ENCODE data around the gene ZNF516.

The ZNF516 gene

DNA sequence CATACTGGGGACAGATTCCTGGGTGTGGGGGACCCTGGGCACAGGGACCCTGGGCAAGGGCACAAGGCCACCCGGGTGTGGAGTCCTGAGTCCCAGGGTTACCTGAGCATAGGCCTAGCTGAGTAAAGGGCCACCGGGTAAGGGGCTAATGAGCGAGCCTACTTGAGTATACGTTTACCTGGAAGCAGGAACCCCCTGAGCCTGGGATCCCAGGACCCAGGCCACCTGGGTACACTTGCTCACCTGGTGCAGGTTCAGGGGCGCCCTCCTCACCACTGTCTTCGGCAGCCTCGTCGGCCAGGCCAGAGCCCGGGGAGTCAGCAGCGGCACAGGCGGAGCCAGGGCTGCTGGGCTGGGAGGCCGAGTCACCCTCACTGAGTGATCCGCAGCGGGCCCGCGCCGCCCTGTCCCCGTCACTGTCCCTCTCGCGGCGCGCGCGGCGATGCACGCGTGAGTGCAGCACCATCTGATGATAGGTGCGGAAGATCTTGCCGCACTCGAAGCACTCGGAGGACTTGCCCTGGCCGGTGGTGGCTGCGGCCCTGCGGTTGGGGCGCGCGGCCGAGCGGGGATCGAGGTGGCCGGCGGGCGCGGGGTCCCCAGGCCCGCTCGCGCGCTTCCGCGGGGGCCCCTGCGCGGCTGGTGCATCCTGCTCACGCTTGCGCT lies 53.9 kb downstream of the ZNF516 start:
- no peak for FAIRE-seq

- FAIRE-seq: no peak
Observed at GRCh38 chr18:76437910-76438309, 57.1 kb downstream of the ZNF516 start.

DNA sequence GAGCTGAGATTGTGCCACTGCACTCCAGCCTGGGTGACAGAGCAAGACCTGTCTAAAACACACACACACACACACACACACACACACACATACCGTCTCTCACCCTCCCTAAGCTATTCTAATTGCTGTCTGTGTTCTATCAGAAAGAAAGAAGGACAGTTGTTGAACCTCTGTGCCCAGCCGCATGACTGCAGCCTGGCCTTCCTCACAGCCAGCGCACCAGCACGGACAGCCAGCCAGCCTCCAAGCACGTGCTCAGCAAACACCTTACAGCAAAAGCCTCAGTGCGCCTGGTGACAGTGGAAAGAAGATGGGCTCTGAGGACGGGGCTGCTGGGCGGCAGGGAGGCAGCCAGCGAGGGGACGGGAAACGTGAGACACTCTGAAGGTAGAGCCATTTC lies 58.0 kb downstream of the ZNF516 start:
- FAIRE-seq: no peak

GRCh38 chr18:76436342-76436741 lies 58.7 kb downstream of the ZNF516 start:
- FAIRE-seq: no peak

GRCh38 chr18:76435316-76435989 lies 59.6 kb downstream of the ZNF516 start:
- FAIRE-seq: no peak

- FAIRE-seq: no peak
Observed at GRCh38 chr18:76434452-76434851, 60.6 kb downstream of the ZNF516 start.

DNA sequence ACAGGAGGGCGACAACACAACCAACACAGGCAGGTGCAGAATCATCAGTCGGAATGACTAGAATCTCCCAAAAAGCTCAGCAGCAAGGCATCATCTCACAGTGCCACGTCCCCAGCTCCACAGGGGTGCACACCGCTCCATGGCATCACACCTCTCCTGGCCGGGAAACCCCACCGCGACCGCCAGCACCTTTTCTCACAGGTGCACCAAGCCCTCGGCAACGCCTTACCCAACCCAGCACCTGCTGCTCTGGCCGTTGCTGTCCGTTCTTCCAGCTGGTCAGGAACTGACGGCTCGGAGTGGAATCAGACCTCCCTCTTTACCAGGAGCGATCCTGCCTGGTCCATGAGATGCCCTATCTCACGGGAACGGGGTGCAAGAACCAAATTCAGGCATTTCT lies 61.3 kb downstream of the ZNF516 start:
- FAIRE-seq: no peak

GRCh38 chr18:76432970-76433767 lies 61.9 kb downstream of the ZNF516 start:
- no peak for FAIRE-seq

DNA sequence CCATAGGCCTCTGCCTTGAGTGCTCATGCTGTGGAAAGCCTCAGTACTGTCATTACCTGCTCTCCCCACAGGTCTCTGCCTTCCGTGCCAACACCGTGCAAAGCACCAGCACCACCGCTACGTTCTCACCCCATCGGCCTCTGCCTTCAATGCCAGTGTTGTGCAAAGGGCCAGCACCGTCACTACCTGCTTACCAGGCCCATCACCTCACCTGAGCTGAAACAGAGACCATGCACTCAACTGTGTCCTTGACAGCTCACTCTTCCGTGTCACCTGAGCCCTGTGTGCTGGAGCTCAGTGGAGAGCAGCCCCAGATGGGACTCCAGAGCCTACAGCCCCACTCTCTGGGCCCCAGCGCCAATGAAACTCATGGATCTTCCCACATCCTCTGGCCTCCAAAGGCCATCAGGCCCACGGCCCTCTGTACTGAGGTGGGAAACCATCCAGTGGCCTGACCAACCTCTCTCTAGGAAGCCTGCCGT lies 62.7 kb downstream of the ZNF516 start:
- FAIRE-seq: no peak

DNA sequence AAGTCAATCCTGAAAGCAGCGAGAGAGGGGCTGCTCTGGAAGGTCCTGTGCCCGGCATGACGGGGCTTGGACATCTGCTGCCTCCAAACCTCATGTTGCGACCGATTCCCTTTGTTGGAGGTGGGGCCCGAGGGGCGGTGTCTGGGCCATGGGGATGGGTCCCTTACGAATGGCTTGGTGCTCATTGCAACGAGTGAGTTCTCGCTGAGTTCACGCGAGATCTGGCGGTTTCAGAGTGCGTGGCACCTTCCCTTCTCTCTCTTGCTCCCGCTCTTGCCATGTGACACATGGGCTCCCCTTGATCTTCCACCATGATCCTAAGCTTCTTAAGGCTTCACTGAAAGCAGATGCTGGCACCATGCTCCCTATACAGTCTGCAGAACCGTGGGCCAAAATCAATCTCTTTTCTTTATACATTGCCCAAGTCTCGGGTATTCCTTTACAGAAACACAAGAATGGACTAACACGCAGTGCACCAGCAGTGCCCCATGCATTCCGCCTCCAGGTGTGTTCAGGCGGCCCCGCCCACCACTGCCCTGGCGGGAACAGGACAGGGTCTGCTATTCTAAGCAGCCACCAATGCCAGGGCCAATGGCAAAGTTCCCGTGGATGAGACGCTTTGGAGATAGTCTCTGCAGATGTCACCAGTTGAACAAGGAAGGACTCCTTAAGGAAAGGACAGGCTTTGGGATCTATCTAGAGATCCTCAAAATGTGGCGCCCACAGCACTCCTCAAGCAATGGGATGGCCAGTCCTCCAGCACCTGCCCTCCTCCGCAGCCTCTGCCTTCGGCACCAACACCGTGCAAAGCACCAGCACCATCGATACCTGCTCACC lies 63.4 kb downstream of the ZNF516 start:
- no peak for FAIRE-seq

DNA sequence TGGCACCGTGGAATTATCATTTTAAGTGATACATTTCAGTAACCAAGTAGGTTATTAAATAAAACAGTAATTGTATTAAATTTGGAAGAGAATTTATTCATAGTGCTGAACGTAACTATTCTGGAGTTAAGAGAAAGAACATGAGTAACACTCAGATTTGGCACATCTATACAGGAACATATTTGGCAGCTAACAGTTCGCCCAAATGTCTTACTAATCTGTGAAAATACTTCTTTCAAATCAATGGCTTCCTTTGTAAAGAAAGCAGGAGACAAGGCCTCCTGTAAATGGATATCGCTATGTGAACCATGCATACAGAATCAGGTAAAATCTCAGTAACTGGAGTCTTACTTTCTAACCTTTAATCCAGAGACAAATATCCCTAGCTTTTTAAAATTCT lies 64.4 kb downstream of the ZNF516 start:
- no peak for FAIRE-seq

GRCh38 chr18:76429262-76430126 lies 65.5 kb downstream of the ZNF516 start:
- no peak for FAIRE-seq

- FAIRE-seq: no peak
Observed at GRCh38 chr18:76428396-76429261, 66.4 kb downstream of the ZNF516 start.

DNA sequence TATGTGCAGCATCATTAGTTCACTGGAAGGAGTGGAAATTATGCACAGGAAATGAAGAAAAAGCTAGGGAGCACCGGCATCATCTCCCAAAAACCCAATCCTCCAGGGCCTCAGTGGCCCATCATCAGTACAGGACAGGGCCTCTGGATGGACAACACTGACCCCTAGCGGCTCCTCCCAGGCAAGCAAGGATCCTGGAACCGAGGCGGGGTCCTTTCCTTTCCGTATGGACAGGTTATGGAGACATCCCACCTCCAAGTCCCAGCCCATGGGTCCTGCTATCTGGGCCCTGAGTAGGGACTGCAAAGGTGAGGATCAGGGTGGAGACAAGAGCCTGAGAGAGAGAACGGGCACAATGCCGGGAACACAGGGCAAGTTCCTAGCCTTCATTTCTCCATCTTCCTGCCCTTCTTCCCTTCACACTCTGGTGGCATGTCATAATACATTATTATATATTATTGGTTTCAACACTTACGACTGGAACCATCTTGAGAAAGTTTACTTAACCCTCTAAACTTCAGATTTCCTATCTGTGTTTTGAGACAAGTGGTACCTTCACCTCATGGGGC lies 68.2 kb downstream of the ZNF516 start:
- no peak for FAIRE-seq

DNA sequence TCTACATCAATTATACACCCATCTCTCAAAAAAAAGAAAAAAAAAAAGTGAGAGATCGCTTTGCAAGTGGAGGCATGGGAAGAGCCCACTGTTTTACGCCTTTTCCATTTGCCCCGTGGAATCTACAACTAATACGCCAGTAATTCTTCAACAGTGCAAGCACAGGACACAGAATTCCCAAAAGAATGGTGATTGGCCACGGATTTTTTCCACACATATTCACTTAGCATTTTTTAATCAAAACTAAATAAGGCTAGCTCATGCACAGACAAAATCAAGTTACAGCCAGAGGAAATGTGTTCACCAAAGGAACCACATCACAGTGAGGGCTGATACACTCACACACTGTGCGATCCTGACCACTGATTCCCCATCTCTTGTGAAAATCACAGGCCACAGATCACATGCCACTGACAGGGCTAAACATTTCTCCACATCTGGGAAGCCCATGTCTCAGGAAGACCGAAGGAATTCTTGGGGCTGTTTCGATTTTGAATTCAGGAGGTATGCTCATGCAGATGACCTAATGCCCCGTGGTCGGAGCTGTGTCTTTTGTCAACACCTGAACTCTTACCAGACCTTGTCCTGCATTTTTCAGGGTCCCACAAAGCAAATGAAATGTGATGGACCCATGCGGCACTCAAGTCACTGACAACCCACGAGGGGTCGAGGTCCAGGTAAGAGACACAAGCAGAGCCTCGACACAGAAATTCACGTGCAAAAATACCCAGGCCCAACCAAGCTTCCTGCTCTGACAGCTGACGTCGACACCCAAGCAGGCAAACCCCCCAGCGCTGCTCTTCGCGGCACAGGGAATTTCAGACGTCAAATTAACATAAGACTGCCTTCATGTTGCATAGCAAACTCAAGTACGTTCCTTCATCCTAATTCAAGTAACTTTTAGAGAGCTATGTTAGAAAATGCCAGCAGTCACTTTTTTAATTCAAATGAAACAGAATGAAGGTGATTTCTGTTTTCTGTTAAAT lies 69.6 kb downstream of the ZNF516 start:
- FAIRE-seq: no peak

GRCh38 chr18:76422838-76423237 lies 72.2 kb downstream of the ZNF516 start:
- FAIRE-seq: no peak

DNA sequence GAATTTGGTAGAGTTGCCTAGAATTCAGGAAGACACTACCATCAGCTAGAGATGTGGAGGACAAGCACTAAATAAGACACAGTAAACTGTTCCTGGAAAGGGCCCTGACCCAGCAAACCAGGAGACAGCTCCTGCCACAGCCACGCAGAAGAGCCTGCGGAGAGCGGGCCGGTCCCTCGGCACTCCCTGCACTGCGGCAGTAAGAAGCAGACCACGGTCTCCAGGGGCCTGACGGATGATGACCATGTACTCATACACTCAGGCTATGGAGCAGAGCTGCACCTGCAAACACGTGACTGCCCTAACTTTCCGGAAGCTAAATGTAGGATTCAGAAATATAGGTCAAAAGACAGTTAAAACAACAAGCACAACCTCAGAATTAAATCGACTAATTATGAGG lies 72.9 kb downstream of the ZNF516 start:
- FAIRE-seq: no peak

DNA sequence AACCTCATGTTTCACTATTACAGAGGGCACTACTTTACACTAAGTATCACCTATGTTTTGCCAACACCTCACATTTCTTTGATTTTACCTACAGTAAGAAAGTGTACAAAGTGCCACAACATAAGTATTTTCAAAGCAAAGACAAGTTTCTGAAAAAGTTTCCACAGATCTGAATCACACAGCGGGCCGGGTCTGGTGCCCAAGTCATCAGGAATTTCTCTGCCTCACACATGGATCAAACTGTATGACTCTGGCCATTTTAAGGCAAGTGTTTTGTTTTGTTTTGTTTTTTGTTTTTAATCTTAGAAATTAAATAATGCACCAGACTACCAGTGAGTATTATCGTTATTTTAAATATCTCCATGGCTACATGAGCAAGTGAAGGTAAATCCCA lies 73.4 kb downstream of the ZNF516 start:
- FAIRE-seq: no peak
